H1 (cell line): ENCODE measurements around the gene MTFP1. TPM values are rescaled to one million over a fixed set of nuclear protein-coding genes. Genes with fewer than 3 reads are reported as not detected.

Source experiments
- CTCF ChIA-PET: fragments of 300-600 bp; sonication (Branson Sonifier 250); formaldehyde crosslinking; loops from one replicate; lab custom pipeline; 2021; ENCODE audit not compliant: partially characterized antibody; lab: Charles Lee
- POLR2A ChIA-PET: fragments of 300-600 bp; sonication (Branson Sonifier 250); formaldehyde crosslinking; loops from one replicate; lab custom pipeline; 2021; ENCODE audit warnings: inconsistent platforms; ENCODE audit not compliant: partially characterized antibody; lab: Charles Lee
- DNase-seq, 2 experiments: peaks; one replicate each; pipeline versions ENCODE4 v3.0.0 to v3.0.0-alpha.2; 2010 to 2022; ENCODE audit warnings: low spot score in 2 of 2, low read depth in 1 of 2, mixed read lengths in 1 of 2
- FAIRE-seq: peaks from 2 replicates; lab custom pipeline; 2011; peaks lifted over from hg19 to GRCh38; lab: Jason Lieb, UNC
- H2AFZ ChIP-seq: 2 replicates; pipeline ENCODE4 v1.8.1; 2012; ENCODE audit warnings: low read length, inconsistent platforms
- H2AK5ac ChIP-seq: 2 replicates; pipeline ENCODE4 v1.6.1; 2013; ENCODE audit warnings: low read depth, low read length
- H2BK120ac ChIP-seq: replicated peaks from 2 replicates; pipeline ENCODE3; 2013; ENCODE audit warnings: low read depth, low read length, inconsistent platforms
- H2BK12ac ChIP-seq: 2 replicates; pipeline ENCODE4 v1.6.1; 2013; ENCODE audit warnings: low read depth, low read length
- H2BK15ac ChIP-seq: 2 replicates; pipeline ENCODE4 v1.6.1; 2013; ENCODE audit warnings: low read length
- H2BK20ac ChIP-seq: 2 replicates; pipeline ENCODE4 v1.6.1; 2013; ENCODE audit warnings: low read length
- H2BK5ac ChIP-seq: 2 replicates; pipeline ENCODE4 v1.6.1; 2013; ENCODE audit warnings: low read depth, low read length
- H3K14ac ChIP-seq: 2 replicates; pipeline ENCODE4 v1.6.1; 2013; ENCODE audit warnings: inconsistent platforms; ENCODE audit not compliant: insufficient read length
- H3K18ac ChIP-seq: 2 replicates; pipeline ENCODE4 v1.6.1; 2013; ENCODE audit warnings: low read length; ENCODE audit errors: extremely low read depth
- H3K23ac ChIP-seq: 2 replicates; pipeline ENCODE4 v1.6.1; 2013; ENCODE audit warnings: inconsistent platforms; ENCODE audit not compliant: insufficient read length
- H3K23me2 ChIP-seq: 2 replicates; pipeline ENCODE4 v1.6.1; 2013; ENCODE audit warnings: low read depth, low read length
- H3K27ac ChIP-seq: 2 replicates; pipeline ENCODE4 v1.6.1; 2011; ENCODE audit warnings: low read depth, low read length, inconsistent platforms
- H3K27me3 ChIP-seq, 4 experiments: replicated peaks in 1 of 4; 1 replicate in 1 of 4; 2 replicates in 3 of 4; pipeline versions ENCODE4 v1.6.1 to v1.8.1; 2011 to 2013; ENCODE audit warnings: low read length in 3 of 4, mild to moderate bottlenecking in 3 of 4, inconsistent platforms in 2 of 4, mixed read lengths in 2 of 4, moderate library complexity in 1 of 4; ENCODE audit not compliant: control insufficient read depth in 3 of 4, insufficient read depth in 3 of 4; ENCODE audit errors: extremely low read depth in 1 of 4
- H3K36me3 ChIP-seq, 4 experiments: 2 replicates each; pipeline versions ENCODE4 v1.6.1 to v1.8.1; 2011 to 2013; ENCODE audit warnings: mild to moderate bottlenecking in 4 of 4, low read length in 3 of 4, moderate library complexity in 2 of 4, control low read depth in 1 of 4, inconsistent platforms in 1 of 4; ENCODE audit not compliant: insufficient read depth in 4 of 4, control insufficient read depth in 2 of 4
- H3K4ac ChIP-seq: replicated peaks from 2 replicates; pipeline ENCODE3; 2013; ENCODE audit warnings: low read length, low read depth, mixed read lengths, inconsistent platforms; ENCODE audit not compliant: insufficient read length
- H3K4me1 ChIP-seq, 4 experiments: replicated peaks in 1 of 4; 1 replicate in 1 of 4; 2 replicates in 3 of 4; pipeline versions ENCODE4 v1.6.1 to v1.8.1; 2011 to 2013; ENCODE audit warnings: low read length in 3 of 4, inconsistent platforms in 2 of 4, mixed read lengths in 1 of 4; ENCODE audit not compliant: insufficient read depth in 4 of 4, control insufficient read depth in 3 of 4
- H3K4me2 ChIP-seq, 2 experiments: 2 replicates each; pipeline versions ENCODE4 v1.6.1 to v1.8.1; 2011 to 2013; ENCODE audit warnings: low read depth in 2 of 2, low read length in 2 of 2, control low read depth in 1 of 2, inconsistent platforms in 1 of 2, mild to moderate bottlenecking in 1 of 2; ENCODE audit not compliant: insufficient read depth in 1 of 2
- H3K4me3 ChIP-seq, 4 experiments: fragments of 200-600, 300-600 bp in 1 of 4; sonication (generic), shearing (Covaris generic), sonication (Bioruptor Twin) in 1 of 4; 2 replicates each; pipeline versions ENCODE4 v1.5.1 to v1.8.1; 2011 to 2016; ENCODE audit warnings: low read length in 4 of 4, low read depth in 3 of 4, control low read depth in 2 of 4, inconsistent platforms in 2 of 4, mild to moderate bottlenecking in 2 of 4, mixed read lengths in 1 of 4, moderate library complexity in 1 of 4; ENCODE audit not compliant: insufficient read depth in 2 of 4; ENCODE audit errors: extremely low read depth in 1 of 4
- H3K56ac ChIP-seq: replicated peaks from 2 replicates; pipeline ENCODE3; 2013; ENCODE audit warnings: low read depth, mild to moderate bottlenecking, mixed read lengths, low read length, inconsistent platforms; ENCODE audit not compliant: insufficient read length
- H3K79me1 ChIP-seq: 2 replicates; pipeline ENCODE4 v1.6.1; 2013; ENCODE audit warnings: low read depth, low read length, control low read depth
- H3K79me2 ChIP-seq, 2 experiments: 2 replicates each; pipeline versions ENCODE4 v1.6.1 to v1.8.1; 2012 to 2013; ENCODE audit warnings: low read length in 2 of 2, mild to moderate bottlenecking in 2 of 2, inconsistent platforms in 1 of 2; ENCODE audit not compliant: insufficient read depth in 2 of 2, control insufficient read depth in 1 of 2
- H3K9ac ChIP-seq, 4 experiments: replicated peaks in 1 of 4; 1 replicate in 1 of 4; 2 replicates in 3 of 4; pipeline versions ENCODE4 v1.6.1 to v1.8.1; 2011 to 2013; ENCODE audit warnings: low read depth in 3 of 4, low read length in 3 of 4, control low read depth in 2 of 4, mild to moderate bottlenecking in 2 of 4, moderate library complexity in 2 of 4, inconsistent platforms in 1 of 4; ENCODE audit errors: extremely low read depth in 1 of 4
- H3K9me3 ChIP-seq, 2 experiments: 2 replicates each; pipeline versions ENCODE4 v1.6.1 to v1.8.1; 2012 to 2013; ENCODE audit warnings: mild to moderate bottlenecking in 2 of 2, moderate library complexity in 2 of 2, control low read depth in 1 of 2, inconsistent platforms in 1 of 2, low read depth in 1 of 2, low read length in 1 of 2, mixed read lengths in 1 of 2; ENCODE audit not compliant: insufficient read depth in 2 of 2
- H4K20me1 ChIP-seq, 2 experiments: replicated peaks in 1 of 2; 2 replicates each; pipeline versions ENCODE3 to v1.8.1; 2011 to 2013; ENCODE audit warnings: inconsistent platforms in 2 of 2, low read length in 2 of 2, mild to moderate bottlenecking in 1 of 2; ENCODE audit not compliant: insufficient read depth in 2 of 2, control insufficient read depth in 1 of 2
- H4K5ac ChIP-seq: 2 replicates; pipeline ENCODE4 v1.6.1; 2013; ENCODE audit warnings: low read length, low read depth, mixed read lengths, inconsistent platforms; ENCODE audit not compliant: insufficient read length
- H4K8ac ChIP-seq: 2 replicates; pipeline ENCODE4 v1.8.0; 2013; ENCODE audit warnings: mild to moderate bottlenecking, moderate library complexity, low read length, inconsistent platforms; ENCODE audit not compliant: insufficient read depth; ENCODE audit errors: extremely low read depth
- H4K91ac ChIP-seq: replicated peaks from 2 replicates; pipeline ENCODE3; 2013; ENCODE audit warnings: low read length, mixed read lengths, inconsistent platforms; ENCODE audit not compliant: insufficient read length
- EZH2 ChIP-seq: fragments of 200-600 bp; sonication (generic); IDR thresholded peaks from 2 replicates; pipeline ENCODE4 v1.7.1; 2012; ENCODE audit warnings: low read depth, mild to moderate bottlenecking, moderate library complexity, low read length, inconsistent platforms; ENCODE audit not compliant: severe bottlenecking
- RXRA ChIP-seq: IDR thresholded peaks from 2 replicates; pipeline ENCODE4 v1.6.1; 2011; ENCODE audit warnings: low read depth, mild to moderate bottlenecking, low read length, moderate library complexity; ENCODE audit not compliant: insufficient read depth
- SP2 ChIP-seq: IDR thresholded peaks from 2 replicates; pipeline ENCODE4 v1.6.1; 2012; ENCODE audit warnings: mild to moderate bottlenecking, low read length, inconsistent platforms
- WGBS, 2 experiments: shearing (Covaris generic) in 1 of 2; methylation state at CpG; one replicate each; pipeline versions ENCODE4 v1.1.6 to v1.1.7; 2013 to 2015; ENCODE audit warnings: low lambda C conversion rate in 2 of 2, mixed read lengths in 2 of 2, inconsistent platforms in 1 of 2, low coverage in 1 of 2, missing lambda C conversion rate in 1 of 2; ENCODE audit not compliant: insufficient replicate concordance in 2 of 2, insufficient coverage in 1 of 2, insufficient read length in 1 of 2; ENCODE audit errors: extremely low coverage in 1 of 2, missing lambda C conversion rate in 1 of 2; 5-methylcytosine and 5-hydroxymethylcytosine counted together
- polyA plus RNA-seq, 7 experiments: library from polyadenylated mRNA; depleted of rRNA in 3 of 7; stranded (reverse) in 5 of 7; unstranded in 2 of 7; fragments of >200 nt in 5 of 7; fragments of 200-250 nt in 2 of 7; gene quantifications; 1 replicate in 5 of 7; 2 replicates in 1 of 7; 4 replicates in 1 of 7; pipeline versions ENCODE4 v1.2.1 to v1.2.3, GENCODE V29; 2011 to 2013; ENCODE audit warnings: missing spikeins in 2 of 7, mixed read lengths in 2 of 7
- total RNA-seq: library from RNA; stranded (reverse); fragmentation: NEBNext Ultra II Directional; extraction: Animal tissue kit (Norgen Biotek cat#: 25700); gene quantifications from 2 replicates; pipeline ENCODE4 v1.2.1, GENCODE V29; 2021

MTFP1 gene
- total and polyA plus RNA-seq, 2 of the 8 experiments (the other 6 are each of a cell fraction or from before 2014, with no cell fraction given): 59.8 to 98.8 TPM

DNA sequence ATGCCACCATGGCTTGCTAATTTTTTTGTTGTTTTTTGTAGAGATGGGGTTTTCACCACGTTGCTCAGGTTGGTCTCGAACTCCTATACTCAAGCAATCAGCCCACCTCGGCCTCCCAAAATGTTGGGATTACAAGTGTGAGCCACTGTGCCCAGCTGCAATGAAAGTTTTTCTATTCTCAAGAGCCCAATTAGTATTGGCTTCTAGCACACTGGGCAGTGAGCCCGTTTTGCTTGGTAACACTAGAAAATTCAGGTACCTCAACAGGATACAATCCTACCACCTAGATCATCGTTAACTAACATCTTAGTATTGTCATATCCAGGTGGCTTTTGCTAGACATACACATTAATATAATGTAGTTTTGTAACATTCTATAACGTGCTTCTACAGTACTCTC, 27.3 kb downstream of the MTFP1 start:
- Histone ChIP-seq H2BK5ac (no peak overlapping the region), H3K9ac (no peak overlapping the region), H3K18ac (no peak overlapping the region), H3K79me2 (no peaks in the 10 kb centered on the region), H3K14ac (no peak overlapping the region), H2AK5ac (no peak overlapping the region), H3K36me3 (no peaks in the 10 kb centered on the region), H3K23ac (no peak overlapping the region), H3K4me1 (no peaks in the 10 kb centered on the region; a peak in 1 of 7 replicates), H3K79me1 (no peaks in the 10 kb centered on the region), H3K27ac (no peak overlapping the region), H3K9me3 (no peaks in the 10 kb centered on the region), H3K56ac (no peak overlapping the region), H2BK120ac (no peak overlapping the region), H3K4me2 (no peak overlapping the region), H4K20me1 (no peaks in the 10 kb centered on the region), H2BK12ac (no peak overlapping the region), H4K91ac (no peak overlapping the region), H3K4ac (no peak overlapping the region), H3K23me2 (no peaks in the 10 kb centered on the region), H2BK20ac (no peak overlapping the region), H4K8ac (no peak overlapping the region), H2AFZ (no peak overlapping the region), H3K27me3 (no peaks in the 10 kb centered on the region), H4K5ac (no peak overlapping the region), H3K4me3 (no peak overlapping the region), H2BK15ac (no peak overlapping the region)
- FAIRE-seq (no peak), DNase-seq (no peak)
- CTCF ChIA-PET: interaction anchor here (0.7 to 1.2 kb wide), 6 partner anchors 13 to 519 kb away, joined by 3 to 6 read pairs (median 4); no protein-coding TSS in a partner anchor
- WGBS, 2 experiments: 85% methylated on average over 6 of the region's 6 CpGs; no CpG with 5 or more reads in 1 of the 2 experiments
- POLR2A ChIA-PET: interaction anchor here (1.0 kb wide), 1 partner anchor 30 kb away, joined by 3 read pairs; no protein-coding TSS in a partner anchor
- TF ChIP-seq RXRA: no peak
- TF ChIP-seq EZH2: no peak
- TF ChIP-seq SP2: no peak
